GM21423 (cell line): Measurements from ENCODE around the gene ZBTB14.

Source experiments
- ATAC-seq: cut with Tn5 transposase; IDR thresholded peaks from one replicate; pipeline ENCODE4 v1.9.1; 2021; ENCODE audit warnings: mild to moderate bottlenecking, moderate library complexity; ENCODE audit not compliant: unreplicated experiment

The ZBTB14 gene, protein sequence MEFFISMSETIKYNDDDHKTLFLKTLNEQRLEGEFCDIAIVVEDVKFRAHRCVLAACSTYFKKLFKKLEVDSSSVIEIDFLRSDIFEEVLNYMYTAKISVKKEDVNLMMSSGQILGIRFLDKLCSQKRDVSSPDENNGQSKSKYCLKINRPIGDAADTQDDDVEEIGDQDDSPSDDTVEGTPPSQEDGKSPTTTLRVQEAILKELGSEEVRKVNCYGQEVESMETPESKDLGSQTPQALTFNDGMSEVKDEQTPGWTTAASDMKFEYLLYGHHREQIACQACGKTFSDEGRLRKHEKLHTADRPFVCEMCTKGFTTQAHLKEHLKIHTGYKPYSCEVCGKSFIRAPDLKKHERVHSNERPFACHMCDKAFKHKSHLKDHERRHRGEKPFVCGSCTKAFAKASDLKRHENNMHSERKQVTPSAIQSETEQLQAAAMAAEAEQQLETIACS

DNA sequence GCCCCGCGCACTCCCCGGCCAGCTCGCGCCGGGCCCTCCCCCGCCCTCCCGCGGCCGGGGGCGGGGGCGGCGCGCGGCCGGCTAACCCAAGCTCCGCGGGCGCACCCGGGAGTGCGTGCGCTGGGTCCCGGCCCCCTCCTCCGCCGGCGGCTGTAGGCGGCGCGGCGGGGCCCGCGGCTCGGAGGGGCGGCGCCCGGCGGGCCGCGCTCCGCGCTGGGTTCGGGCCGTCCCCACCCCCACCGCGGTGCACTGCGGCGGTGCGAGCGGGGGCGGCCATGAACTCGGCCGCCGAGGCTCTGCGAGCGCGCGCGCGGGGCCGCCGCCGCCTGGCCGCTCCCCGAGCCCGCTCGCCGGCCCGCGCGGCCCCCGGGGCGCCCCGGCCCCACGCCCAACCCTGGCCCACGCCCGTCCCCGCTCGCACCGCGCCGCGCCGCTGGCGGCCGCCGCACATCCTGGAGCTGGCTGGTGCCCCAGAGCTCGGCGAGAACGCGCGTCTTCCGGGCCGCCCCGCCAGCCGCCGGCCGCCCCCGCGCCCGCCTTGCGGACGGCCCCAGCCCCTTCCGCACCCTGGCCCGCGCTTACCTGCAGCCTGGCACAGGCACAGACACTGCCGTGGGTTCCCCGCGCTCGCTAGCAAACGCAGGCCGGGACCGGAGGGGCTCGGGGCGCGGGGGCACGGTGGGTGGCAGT is at the start of gene ZBTB14:
Gene ZBTB14 (minus strand): TSS at position 496 of the 690 bp plus-strand sequence. CDS start 2,480 bp downstream, outside the sequence.
- ATAC-seq, result peak; percentile 32

DNA sequence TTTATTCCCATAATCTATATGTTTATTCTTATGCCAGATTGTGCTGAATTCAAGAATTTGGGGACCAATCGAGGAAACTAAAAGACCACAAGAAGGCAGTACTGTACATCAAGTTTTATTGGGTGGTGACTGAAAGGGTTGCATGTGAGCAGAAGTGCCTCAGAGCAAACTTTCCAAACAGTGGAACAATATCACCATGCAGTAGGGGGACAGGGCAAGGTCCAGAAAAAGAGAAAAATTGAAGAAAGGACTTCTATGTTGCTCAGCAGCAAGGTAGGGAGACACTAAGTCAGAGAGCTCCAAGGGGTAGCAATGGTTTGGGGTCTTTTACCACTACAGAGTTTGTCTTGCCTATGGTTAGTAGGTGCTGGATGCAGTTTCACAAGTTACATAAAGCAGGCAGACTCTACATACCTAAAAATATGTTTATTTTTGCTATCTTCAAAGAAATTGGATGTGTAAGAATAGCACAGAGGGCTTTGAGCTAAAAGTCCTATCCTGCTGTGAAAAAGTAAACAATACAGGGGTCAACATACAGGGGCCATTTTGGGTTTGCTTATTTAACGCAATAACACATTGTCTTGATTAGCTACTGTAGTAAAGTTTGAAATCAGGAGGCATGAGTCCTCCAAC is 43.8 kb upstream of the ZBTB14 start:
- ATAC-seq, result no peak

DNA sequence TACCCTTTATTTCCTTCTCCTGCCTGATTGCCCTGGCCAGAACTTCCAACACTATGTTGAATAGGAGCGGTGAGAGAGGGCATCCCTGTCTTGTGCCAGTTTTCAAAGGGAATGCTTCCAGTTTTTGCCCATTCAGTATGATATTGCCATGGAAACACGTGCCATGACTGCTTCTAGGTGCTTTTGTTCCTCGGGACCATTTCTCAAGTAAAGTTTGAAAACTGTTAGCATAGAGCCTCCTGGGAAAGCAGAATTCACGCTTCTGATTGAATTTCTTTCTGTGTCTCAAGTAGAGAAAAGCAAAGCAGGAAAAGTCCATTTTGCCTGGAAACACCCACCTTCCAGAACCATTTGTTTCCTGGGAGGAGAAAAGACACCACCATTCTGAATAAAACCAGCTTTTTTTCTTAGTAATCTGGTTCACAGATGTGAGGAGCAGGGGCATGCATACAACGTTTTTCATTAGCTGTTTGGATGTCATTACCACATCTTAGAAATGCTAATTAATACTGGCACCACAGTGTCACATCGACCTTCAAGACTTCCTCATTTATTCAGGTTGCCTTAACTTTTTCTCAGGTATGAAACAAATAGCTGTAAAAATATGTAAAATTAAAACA is 39.0 kb upstream of the ZBTB14 start:
- ATAC-seq, result no peak

DNA sequence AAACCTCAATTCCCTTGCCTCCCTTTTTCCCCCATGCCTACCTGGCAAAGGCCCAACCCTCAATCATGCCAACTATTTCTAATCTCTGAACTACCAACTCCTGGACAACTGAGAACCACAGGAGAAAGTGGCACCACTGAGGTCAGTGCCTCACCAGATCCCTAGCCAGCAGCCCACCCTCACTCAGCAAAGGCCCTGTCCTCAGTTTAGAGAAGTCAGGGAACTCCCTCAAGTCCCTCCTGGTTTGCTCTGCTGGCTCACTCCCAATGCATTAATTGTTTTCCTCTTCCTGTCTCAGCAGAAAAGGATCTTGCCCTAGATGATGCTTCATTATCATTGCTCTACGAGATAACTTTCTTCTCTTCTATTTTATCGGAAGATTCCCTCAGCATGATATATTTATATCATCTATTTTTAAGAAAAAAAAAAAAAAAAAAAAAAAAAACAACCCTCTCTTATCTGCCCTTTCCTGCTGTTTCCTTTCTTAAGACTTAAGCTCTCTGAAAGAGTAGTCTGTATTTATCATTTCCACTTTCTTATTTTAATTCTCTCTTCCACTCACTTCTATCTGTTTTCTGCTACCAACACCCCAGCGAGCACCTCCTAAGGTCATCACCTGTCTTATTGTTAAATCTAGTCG is 22.7 kb upstream of the ZBTB14 start:
- no peak for ATAC-seq

DNA sequence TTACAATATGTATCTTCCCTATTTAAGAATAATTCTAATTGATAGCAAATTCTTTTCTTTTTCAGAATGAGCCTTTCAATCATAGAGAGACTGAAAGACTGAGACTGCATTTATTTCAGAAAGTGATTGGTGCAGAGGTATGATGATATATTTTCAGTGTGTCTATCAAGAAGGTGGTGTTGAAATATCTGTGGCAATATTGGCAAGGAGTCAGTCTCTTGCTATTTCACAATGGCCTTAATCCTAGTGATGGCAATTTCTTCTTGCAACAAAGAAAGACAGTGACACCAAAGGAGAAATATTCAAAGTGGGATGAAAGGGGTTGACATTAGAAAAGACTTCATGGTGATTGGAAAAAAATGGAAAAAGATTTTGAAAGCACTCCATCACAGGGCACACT is 21.7 kb upstream of the ZBTB14 start:
- no peak for ATAC-seq

- no peak for ATAC-seq
Measured at GRCh38 chr18:5315838-5316237, 20.3 kb upstream of the ZBTB14 start.

DNA sequence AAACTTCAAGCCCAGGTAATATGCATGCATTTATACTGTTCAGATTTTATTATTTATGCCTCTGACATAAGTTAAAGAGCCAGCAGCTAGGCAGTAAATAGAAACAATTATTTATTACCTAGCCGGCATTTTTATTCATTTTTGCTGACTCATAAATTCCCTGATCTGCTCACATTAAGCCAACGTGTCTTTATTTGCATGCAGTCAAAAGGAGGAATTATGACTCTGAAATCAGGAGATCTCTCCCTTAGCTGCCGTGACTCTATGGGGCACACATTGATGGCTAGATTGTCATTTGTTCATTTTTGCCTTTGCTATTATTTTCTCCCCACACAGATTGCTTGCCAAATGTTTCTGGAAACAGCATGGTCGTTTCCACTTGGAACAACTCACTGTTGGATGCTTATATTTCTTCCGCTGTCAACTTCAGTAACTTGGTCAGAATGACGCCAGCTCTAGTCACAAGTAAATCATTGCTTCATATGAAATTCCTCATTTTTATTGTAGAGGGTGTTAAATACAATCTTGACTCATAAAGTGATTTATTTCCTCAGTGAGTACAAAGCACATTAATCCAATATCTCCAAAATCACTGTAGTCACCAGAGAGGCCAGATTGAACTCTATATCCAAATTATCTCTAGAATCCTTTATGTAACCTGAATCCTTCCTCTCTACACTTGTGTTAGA is 15.9 kb upstream of the ZBTB14 start:
- ATAC-seq, result no peak

DNA sequence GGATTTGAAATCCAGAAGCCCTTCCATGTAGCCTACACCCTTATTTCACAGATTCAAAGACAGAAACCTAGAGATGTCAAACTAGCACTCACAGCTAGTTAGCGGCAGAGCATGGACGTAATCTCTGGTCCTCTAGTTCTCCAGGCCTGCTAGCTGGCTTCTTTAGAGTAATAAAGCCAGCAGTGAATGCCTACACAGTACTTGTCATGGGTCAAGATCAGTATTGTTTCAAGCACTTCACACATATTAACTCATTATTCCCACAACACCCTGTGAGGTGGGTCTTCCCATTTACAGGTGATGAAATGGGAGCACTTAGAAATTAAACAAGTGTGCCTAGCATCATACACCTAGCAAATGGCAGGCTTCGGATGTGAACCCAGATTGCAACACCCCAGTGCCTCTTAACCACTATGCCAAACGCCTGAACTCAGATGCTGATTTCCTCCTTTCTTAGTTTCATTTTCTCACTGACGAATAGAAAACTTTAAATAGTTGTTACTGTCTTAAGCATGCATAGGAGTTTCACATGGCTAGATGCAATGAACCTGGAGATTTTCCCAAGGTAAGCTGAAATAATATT is 14.5 kb upstream of the ZBTB14 start:
- peak; percentile 97 for ATAC-seq

GRCh38 chr18:5305835-5306234 is 10.3 kb upstream of the ZBTB14 start:
- no peak for ATAC-seq

DNA sequence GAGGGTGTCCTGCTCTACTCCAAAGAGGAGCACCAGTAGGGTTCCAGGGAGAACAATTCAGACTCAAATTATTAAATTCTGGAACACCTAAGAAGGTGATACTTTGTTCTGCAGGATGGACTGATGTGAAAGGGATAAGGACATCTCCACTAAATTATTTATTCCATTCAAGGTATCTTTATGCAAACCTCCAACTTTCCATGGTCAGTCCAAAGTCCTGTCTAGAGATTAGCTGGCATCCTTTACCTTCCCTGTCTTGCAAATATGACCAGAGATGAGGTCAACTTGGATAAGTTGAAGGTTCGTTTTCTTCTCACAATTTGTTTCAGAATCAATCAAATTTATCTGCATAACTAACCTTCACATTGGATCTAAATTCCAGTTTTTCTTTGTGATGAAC is 8.7 kb upstream of the ZBTB14 start:
- no peak for ATAC-seq

GRCh38 chr18:5303636-5304035 is 8.1 kb upstream of the ZBTB14 start:
- no peak for ATAC-seq

DNA sequence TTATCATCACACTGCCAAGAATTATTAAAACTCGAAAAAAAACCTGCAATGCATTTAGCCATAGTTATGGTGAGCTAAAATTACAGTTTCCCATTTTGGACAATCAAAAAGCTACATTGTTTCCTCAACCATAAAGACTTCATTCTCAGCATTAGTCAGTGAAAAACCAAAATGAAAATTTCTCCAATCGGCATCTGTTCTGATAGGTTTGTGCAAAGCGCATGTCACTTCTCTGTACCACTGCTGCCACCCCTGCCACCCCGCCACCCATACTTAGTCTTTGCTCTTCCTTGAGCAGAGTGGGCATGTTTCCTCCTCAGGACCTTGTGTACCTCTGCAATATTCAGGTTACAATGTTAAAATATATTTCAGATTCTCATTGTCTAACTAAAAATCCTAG is 7.1 kb upstream of the ZBTB14 start:
- no peak for ATAC-seq

- no peak for ATAC-seq
Measured at GRCh38 chr18:5300476-5301010, 5.0 kb upstream of the ZBTB14 start.

DNA sequence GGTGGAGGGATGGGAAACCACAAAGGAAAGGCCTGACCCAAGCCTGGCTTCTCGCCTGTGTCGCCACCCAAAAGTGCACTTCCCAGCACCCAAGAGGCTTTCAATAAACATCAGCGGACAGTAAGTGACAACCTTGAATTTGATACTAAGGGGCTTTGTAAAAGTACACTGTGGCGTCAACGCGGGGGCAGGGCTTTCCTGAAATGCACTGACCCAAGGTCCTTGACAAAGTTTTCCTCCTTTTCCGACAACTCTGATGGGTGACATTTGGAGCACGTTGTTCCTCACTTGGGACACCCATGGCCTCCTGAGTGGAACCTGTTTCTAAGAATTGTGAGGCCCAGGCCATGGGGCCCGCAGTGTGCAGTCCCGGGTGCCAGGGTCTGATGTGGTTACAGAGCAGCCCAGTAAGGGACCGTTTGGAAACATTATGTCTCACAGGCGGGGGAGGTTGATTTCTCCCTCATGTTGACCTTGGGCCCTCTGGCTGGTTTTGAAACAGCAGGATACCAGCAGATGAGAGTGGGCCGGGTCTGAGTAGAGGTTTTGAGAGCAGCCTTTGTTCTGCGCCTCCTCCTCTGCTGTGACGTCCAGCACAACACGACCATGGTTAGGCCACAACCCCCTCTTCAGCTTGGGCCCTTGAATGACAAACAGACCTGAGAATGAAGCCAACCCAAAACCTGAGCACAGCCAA is 2.8 kb upstream of the ZBTB14 start:
- no peak for ATAC-seq

GRCh38 chr18:5297597-5297996 is 2.1 kb upstream of the ZBTB14 start:
- no peak for ATAC-seq

DNA sequence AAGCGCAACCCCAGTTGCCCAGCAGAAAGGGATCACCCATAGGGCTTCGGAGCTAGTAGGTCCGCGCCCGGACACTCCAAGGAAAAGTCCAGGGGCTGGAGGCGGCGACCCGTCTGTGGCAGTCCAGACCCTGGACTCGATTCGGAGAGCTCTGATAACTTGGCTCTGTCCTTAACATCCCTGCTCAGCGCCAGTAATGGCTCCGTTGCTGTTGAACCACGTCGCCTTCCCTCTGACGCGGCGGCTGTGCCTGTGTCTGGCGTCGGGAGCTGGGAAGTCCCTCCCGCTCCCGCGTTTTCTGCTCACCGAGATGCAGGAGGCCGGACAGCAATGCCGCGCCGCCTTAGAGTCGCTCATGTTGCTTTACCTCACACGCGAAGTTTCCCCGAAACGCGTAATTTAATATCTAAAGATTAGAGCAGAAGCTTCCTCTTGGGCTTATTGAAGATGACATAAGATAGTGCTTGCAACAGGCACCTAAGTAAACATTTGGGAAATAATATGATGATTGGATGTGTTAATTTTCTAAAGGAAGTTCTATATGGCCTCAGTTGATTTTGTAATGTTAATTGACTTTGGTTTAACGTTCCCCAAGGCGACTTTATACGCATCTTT is 1.3 kb upstream of the ZBTB14 start:
- peak; percentile 8 for ATAC-seq

- ATAC-seq, result peak; percentile 59
Measured at GRCh38 chr18:5295981-5296705, 617 bp upstream of the ZBTB14 start.
